SK-N-MC (cell line): Measurements from ENCODE around the gene ATG16L2.

Source experiments
- EZH2 ChIP-seq: fragments of 200-600 bp; sonication (generic); IDR thresholded peaks from one replicate; pipeline ENCODE4 v1.6.1; 2017; ENCODE audit warnings: antibody characterized with exemption
- FOXP2 ChIP-seq: optimal IDR thresholded peaks from 2 replicates; pipeline ENCODE3; 2011; ENCODE audit warnings: mild to moderate bottlenecking, moderate library complexity; ENCODE audit not compliant: insufficient read depth; ENCODE audit errors: extremely low read length, control extremely low read depth
- POLR2AphosphoS5 ChIP-seq: IDR thresholded peaks from 2 replicates; pipeline ENCODE4 v1.6.1; 2012; ENCODE audit warnings: mild to moderate bottlenecking, low read depth, low read length, borderline replicate concordance

DNA sequence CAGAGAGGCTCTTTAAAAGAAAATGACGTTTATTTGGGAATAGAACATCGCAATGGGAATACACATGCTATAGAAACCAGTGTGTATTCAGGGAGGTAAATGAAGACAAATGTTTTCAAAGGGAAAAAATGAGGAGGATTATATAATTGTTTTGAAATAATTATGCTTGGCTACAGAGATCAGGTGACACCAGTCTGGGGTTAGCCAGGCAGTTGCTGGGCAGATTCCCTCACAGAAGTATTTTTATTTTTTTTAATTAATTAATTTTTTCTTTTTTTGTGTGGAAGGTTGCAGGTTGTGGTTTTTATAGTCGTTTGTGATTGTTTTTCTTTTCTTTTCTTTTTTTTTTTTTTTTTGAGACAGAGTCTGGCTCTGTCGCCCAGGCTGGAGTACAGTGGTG lies 14.8 kb upstream of the ATG16L2 start:
- no peak for TF ChIP-seq EZH2
- TF ChIP-seq POLR2AphosphoS5: no peak
- TF ChIP-seq FOXP2: no peak
